GM19023 (cell line): ENCODE data around the gene TIMM23.

Source experiments
- ATAC-seq: cut with Tn5 transposase; IDR thresholded peaks from one replicate; pipeline ENCODE4 v1.9.1; 2021; ENCODE audit warnings: mild to moderate bottlenecking, moderate library complexity; ENCODE audit not compliant: unreplicated experiment

Gene TIMM23

GRCh38 chr10:46050941-46051623 lies 78.8 kb downstream of the TIMM23 start:
- no peak for ATAC-seq

GRCh38 chr10:46052057-46052790 lies 79.9 kb downstream of the TIMM23 start:
- ATAC-seq, result no peak

- no peak for ATAC-seq
Observed at GRCh38 chr10:46052791-46053375, 80.6 kb downstream of the TIMM23 start.
